A549 (cell line): Measurements from ENCODE around the gene COPS7A. TPM values are rescaled to one million over a fixed set of nuclear protein-coding genes. Genes with fewer than 3 reads are reported as not detected.
A peak's percentile ranks its signal among the peaks of the same experiment; 100 is the strongest.

Experiments used
- ATAC-seq, 2 experiments: fragments of 200-7000 bp in 1 of 2; fragments of >200 bp in 1 of 2; cut with Nextera tagmentation in 1 of 2; cut with Tn5 transposase in 1 of 2; 3 replicates each; pipeline versions ENCODE4 v1.8.0 to v1.9.1; 2018 to 2020; ENCODE audit warnings: mild to moderate bottlenecking in 1 of 2, moderate library complexity in 1 of 2
- CTCF ChIA-PET: fragments of 300-600 bp; sonication (Branson Sonifier 250); formaldehyde crosslinking; extraction: SDS; loops from one replicate; lab custom pipeline; 2021; ENCODE audit warnings: antibody characterized with exemption, inconsistent platforms; lab: Yijun Ruan, JAX
- POLR2A ChIA-PET: fragments of 350-600 bp; formaldehyde crosslinking; extraction: SDS; loops from one replicate; lab custom pipeline; 2021; ENCODE audit warnings: antibody characterized with exemption, inconsistent platforms; lab: Yijun Ruan, JAX
- DNase-seq, 2 experiments: peaks; one replicate each; pipeline versions ENCODE4 v3.0.0 to v3.0.0-alpha.2; 2011 to 2016; ENCODE audit warnings: low read depth in 1 of 2, low spot score in 1 of 2
- FAIRE-seq: peaks from 2 replicates; lab custom pipeline; 2011; peaks lifted over from hg19 to GRCh38; lab: Jason Lieb, UNC
- H3K27ac ChIP-seq, 2 experiments: fragments of >200 bp; sonication (Bioruptor Twin); formaldehyde crosslinking; 3 replicates each; pipeline ENCODE4 v1.5.1; 2016 to 2017
- H3K4me1 ChIP-seq: fragments of >200 bp; sonication (Bioruptor Twin); formaldehyde crosslinking; 3 replicates; pipeline ENCODE4 v1.6.1; 2016
- H3K4me2 ChIP-seq: fragments of >200 bp; sonication (Bioruptor Twin); formaldehyde crosslinking; 3 replicates; pipeline ENCODE4 v1.6.1; 2016
- H3K4me3 ChIP-seq: fragments of >200 bp; sonication (Bioruptor Twin); formaldehyde crosslinking; 3 replicates; pipeline ENCODE4 v1.5.1; 2016
- H3K9me3 ChIP-seq: fragments of >200 bp; sonication (Bioruptor Twin); formaldehyde crosslinking; 3 replicates; pipeline ENCODE4 v1.6.1; 2016
- CHD4 ChIP-seq: fragments of 200-600 bp; sonication (generic); IDR thresholded peaks from 2 replicates; pipeline ENCODE4 v1.6.1; 2016; ENCODE audit warnings: antibody characterized with exemption, mild to moderate bottlenecking, borderline replicate concordance
- E2F6 ChIP-seq: IDR thresholded peaks from 2 replicates; pipeline ENCODE4 v1.6.1; 2012; ENCODE audit warnings: low read depth, borderline replicate concordance
- EP300 ChIP-seq, 2 experiments: fragments of >200 bp; sonication (Bioruptor Twin); formaldehyde crosslinking; IDR thresholded peaks; 2 replicates in 1 of 2; 3 replicates in 1 of 2; pipeline ENCODE4 v1.6.1; 2016 to 2017
- ESRRA ChIP-seq: fragments of 150-350 bp; IDR thresholded peaks from 2 replicates; pipeline ENCODE4 v1.6.1; 2014; ENCODE audit warnings: mild to moderate bottlenecking, low read length, borderline replicate concordance
- FOSB ChIP-seq: fragments of 250-450 bp; sonication (Bioruptor Pico); IDR thresholded peaks from 2 replicates; pipeline ENCODE4 v1.5.0; 2020; ENCODE audit warnings: mild to moderate bottlenecking, moderate library complexity
- HDAC2 ChIP-seq: fragments of 200-600 bp; sonication (generic); IDR thresholded peaks from 2 replicates; pipeline ENCODE4 v1.6.1; 2016
- HEYL ChIP-seq: fragments of 250-450 bp; sonication (Bioruptor Pico); IDR thresholded peaks from 2 replicates; pipeline ENCODE4 v1.8.0; 2021; ENCODE audit warnings: mild to moderate bottlenecking, moderate library complexity
- HOXB13 ChIP-seq: fragments of 250-450 bp; sonication (Bioruptor Pico); IDR thresholded peaks from 2 replicates; pipeline ENCODE4 v1.5.0; 2020; ENCODE audit warnings: low read depth, mild to moderate bottlenecking, moderate library complexity
- HOXB5 ChIP-seq: fragments of 250-450 bp; sonication (Bioruptor Pico); IDR thresholded peaks from 2 replicates; pipeline ENCODE4 v1.5.0; 2020; ENCODE audit warnings: mild to moderate bottlenecking, moderate library complexity
- JUN ChIP-seq, 2 experiments: fragments of >200 bp; sonication (Bioruptor Twin); formaldehyde crosslinking; IDR thresholded peaks; 2 replicates in 1 of 2; 3 replicates in 1 of 2; pipeline ENCODE4 v1.6.1; 2016 to 2017
- KDM1A ChIP-seq: fragments of 200-600 bp; sonication (generic); IDR thresholded peaks from 2 replicates; pipeline ENCODE4 v1.6.1; 2016; ENCODE audit warnings: low read depth, mild to moderate bottlenecking
- KDM5A ChIP-seq: fragments of 200-600 bp; sonication (generic); IDR thresholded peaks from 2 replicates; pipeline ENCODE4 v1.6.1; 2016; ENCODE audit warnings: antibody characterized with exemption, mild to moderate bottlenecking
- MAX ChIP-seq: IDR thresholded peaks from 2 replicates; pipeline ENCODE4 v1.6.1; 2012
- MAZ ChIP-seq: fragments of 150-350 bp; IDR thresholded peaks from 2 replicates; pipeline ENCODE4 v1.6.1; 2014; ENCODE audit warnings: antibody characterized with exemption, low read depth, low read length, borderline replicate concordance
- PHF8 ChIP-seq: fragments of 200-600 bp; sonication (generic); IDR thresholded peaks from 2 replicates; pipeline ENCODE4 v1.6.1; 2016; ENCODE audit warnings: low read depth, mild to moderate bottlenecking, antibody characterized with exemption, moderate library complexity, borderline replicate concordance
- RAD21 ChIP-seq, 2 experiments: fragments of >200 bp in 1 of 2; sonication (Bioruptor Twin) in 1 of 2; formaldehyde crosslinking in 1 of 2; IDR thresholded peaks in 1 of 2; conservative IDR thresholded peaks in 1 of 2; 2 replicates in 1 of 2; 3 replicates in 1 of 2; pipeline ENCODE4 v1.6.1; 2012 to 2018; ENCODE audit warnings: inconsistent platforms in 1 of 2
- REST ChIP-seq: fragments of 200-600 bp; sonication (generic); IDR thresholded peaks from 2 replicates; pipeline ENCODE4 v1.6.1; 2016; ENCODE audit warnings: antibody characterized with exemption, mild to moderate bottlenecking, moderate library complexity
- RFX5 ChIP-seq: fragments of 450-650 bp; IDR thresholded peaks from 2 replicates; pipeline ENCODE4 v1.7.1; 2014; ENCODE audit warnings: antibody characterized with exemption, mild to moderate bottlenecking, moderate library complexity
- SMC3 ChIP-seq: fragments of >200 bp; sonication (Bioruptor Twin); formaldehyde crosslinking; IDR thresholded peaks from 3 replicates; pipeline ENCODE4 v1.6.1; 2018; ENCODE audit warnings: inconsistent platforms
- TFCP2L1 ChIP-seq: fragments of 250-450 bp; sonication (Bioruptor Pico); IDR thresholded peaks from 2 replicates; pipeline ENCODE4 v1.5.0; 2021; ENCODE audit warnings: mild to moderate bottlenecking
- WGBS: methylation state at CpG from one replicate; pipeline ENCODE4 v1.1.6; 2017; ENCODE audit errors: missing lambda C conversion rate; 5-methylcytosine and 5-hydroxymethylcytosine counted together
- polyA plus RNA-seq, 4 experiments: library from polyadenylated mRNA; depleted of rRNA in 3 of 4; stranded (reverse); fragments of >200 nt; fragmentation: RNase III in 1 of 4; extraction: RNeasy Plus Mini Kit Qiagen cat#74134 plus additional on column Dnase treatment in 1 of 4; gene quantifications; 2 replicates in 3 of 4; 3 replicates in 1 of 4; pipeline ENCODE4 v1.2.3, GENCODE V29; 2011 to 2017
- TF ChIP-seq, protein P1 (sequence below): fragments of 450-650 bp; IDR thresholded peaks from 2 replicates; pipeline ENCODE4 v1.6.1; 2014; ENCODE audit warnings: antibody characterized with exemption
- TF ChIP-seq, protein P2 (sequence below): fragments of >200 bp; sonication (Bioruptor Twin); formaldehyde crosslinking; IDR thresholded peaks from 3 replicates; pipeline ENCODE4 v1.5.1; 2016

COPS7A gene
- polyA plus RNA-seq, 2 of the 4 experiments (the other 2 are of a cell fraction): 46.9 to 78.8 TPM

GRCh38 chr12:6771509-6772330 lies 47.9 kb downstream of the COPS7A start:
- no peak for TF ChIP-seq CHD4
- TF ChIP-seq KDM1A: peak; percentile 79; the same call in 1 of the 2 replicates
- TF ChIP-seq REST: no peak
- no peak for TF ChIP-seq RAD21 (conservative IDR thresholded peaks at IDR 0.05 in 1 of 2, IDR thresholded peaks at IDR 0.05 in 1 of 2)
- TF ChIP-seq RFX5: no peak
- TF ChIP-seq, all 56 proteins: peak for 1
- 73% methylated on average over 12 of the region's 12 CpGs for WGBS
- H3K9me3 ChIP-seq: no peaks in the 10 kb centered on the region
- POLR2A ChIA-PET: interaction anchor here (1.0 to 2.0 kb wide), 3 partner anchors 19 to 301 kb away, joined by 3 to 11 read pairs (median 3); partner anchors contain the start of genes COPS7A, MLF2 and VAMP1
- peak overlapping the region; percentile 26; the same call in 1 of the 3 replicates for H3K4me2 ChIP-seq
- H3K4me1 ChIP-seq: peaks cover 49% of the 10 kb centered on the region
- no peak overlapping the region for H3K4me3 ChIP-seq
- CTCF ChIA-PET: interaction anchor here (0.9 to 26.0 kb wide), 7 partner anchors 11 to 218 kb away, joined by 3 to 670 read pairs (median 4); partner anchors contain the start of genes CD4, MLF2 and P3H3
- DNase-seq: no peak
- FAIRE-seq: no peak
- H3K27ac ChIP-seq: peak overlapping the region in 1 of 2 experiments; percentile 7; a peak in 2 of 6 replicates
- no peak for ATAC-seq

DNA sequence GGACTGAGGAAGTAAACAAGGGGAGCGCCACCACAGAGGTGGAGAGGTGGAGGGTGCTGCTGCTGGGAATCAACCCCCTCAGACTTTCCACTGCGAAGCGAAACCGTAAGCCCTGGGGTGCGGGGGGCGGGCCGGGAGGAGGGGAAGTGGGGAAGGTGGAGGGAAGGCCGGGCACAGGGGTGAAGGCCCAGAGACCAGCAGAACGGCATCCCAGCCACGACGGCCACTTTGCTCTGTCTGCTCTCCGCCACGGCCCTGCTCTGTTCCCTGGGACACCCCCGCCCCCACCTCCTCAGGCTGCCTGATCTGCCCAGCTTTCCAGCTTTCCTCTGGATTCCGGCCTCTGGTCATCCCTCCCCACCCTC lies 48.5 kb downstream of the COPS7A start, which contains the start of gene LAG3:
LAG3 (plus strand) TSS at position 190 of the 365 bp plus-strand sequence. CDS start 333 bp downstream, outside the sequence.
- DNase-seq: no peak
- no peaks in the 10 kb centered on the region for H3K9me3 ChIP-seq
- peak in 1 of 2 experiments; percentile 3; a peak in 1 of 6 replicates for ATAC-seq
- H3K4me1 ChIP-seq: peaks cover 49% of the 10 kb centered on the region
- TF ChIP-seq MAX (no peak), KDM5A (no peak), REST (no peak), PHF8 (no peak), FOSB (CRISPR knock-in tag) (no peak), HDAC2 (no peak), SMC3 (no peak), HOXB13 (no peak), JUN (IDR thresholded peaks at IDR 0.05) (no peak), E2F6 (no peak), ESRRA (no peak), HOXB5 (CRISPR knock-in tag) (no peak), EP300 (IDR thresholded peaks at IDR 0.05) (no peak), RFX5 (no peak), MAZ (no peak), HEYL (CRISPR knock-in tag) (no peak), TFCP2L1 (CRISPR knock-in tag) (no peak)
- TF ChIP-seq, protein P1, sequence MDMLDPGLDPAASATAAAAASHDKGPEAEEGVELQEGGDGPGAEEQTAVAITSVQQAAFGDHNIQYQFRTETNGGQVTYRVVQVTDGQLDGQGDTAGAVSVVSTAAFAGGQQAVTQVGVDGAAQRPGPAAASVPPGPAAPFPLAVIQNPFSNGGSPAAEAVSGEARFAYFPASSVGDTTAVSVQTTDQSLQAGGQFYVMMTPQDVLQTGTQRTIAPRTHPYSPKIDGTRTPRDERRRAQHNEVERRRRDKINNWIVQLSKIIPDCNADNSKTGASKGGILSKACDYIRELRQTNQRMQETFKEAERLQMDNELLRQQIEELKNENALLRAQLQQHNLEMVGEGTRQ: no peak
- TF ChIP-seq, protein P2, sequence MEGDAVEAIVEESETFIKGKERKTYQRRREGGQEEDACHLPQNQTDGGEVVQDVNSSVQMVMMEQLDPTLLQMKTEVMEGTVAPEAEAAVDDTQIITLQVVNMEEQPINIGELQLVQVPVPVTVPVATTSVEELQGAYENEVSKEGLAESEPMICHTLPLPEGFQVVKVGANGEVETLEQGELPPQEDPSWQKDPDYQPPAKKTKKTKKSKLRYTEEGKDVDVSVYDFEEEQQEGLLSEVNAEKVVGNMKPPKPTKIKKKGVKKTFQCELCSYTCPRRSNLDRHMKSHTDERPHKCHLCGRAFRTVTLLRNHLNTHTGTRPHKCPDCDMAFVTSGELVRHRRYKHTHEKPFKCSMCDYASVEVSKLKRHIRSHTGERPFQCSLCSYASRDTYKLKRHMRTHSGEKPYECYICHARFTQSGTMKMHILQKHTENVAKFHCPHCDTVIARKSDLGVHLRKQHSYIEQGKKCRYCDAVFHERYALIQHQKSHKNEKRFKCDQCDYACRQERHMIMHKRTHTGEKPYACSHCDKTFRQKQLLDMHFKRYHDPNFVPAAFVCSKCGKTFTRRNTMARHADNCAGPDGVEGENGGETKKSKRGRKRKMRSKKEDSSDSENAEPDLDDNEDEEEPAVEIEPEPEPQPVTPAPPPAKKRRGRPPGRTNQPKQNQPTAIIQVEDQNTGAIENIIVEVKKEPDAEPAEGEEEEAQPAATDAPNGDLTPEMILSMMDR: no peak
- H3K27ac ChIP-seq: peak within 1 kb of the TSS in 1 of 2 experiments; percentile 7; a peak in 2 of 6 replicates
- CTCF ChIA-PET: interaction anchor here (1.3 to 26.0 kb wide), 5 partner anchors 10 to 218 kb away, joined by 4 to 670 read pairs (median 10); partner anchors contain the start of genes CD4 and MLF2
- 68% methylated on average over 9 of the region's 15 CpGs for WGBS
- peak within 1 kb of the TSS; percentile 26; the same call in 1 of the 3 replicates for H3K4me2 ChIP-seq
- FAIRE-seq: no peak
- no peak within 1 kb of the TSS for H3K4me3 ChIP-seq
- POLR2A ChIA-PET: no interaction called here
